ENCODE data around the gene SYT12.

GRCh38 chr11:67023957-67024353 lies 1.0 kb downstream of the SYT12 start:
- TF ChIP-seq, protein P1, sequence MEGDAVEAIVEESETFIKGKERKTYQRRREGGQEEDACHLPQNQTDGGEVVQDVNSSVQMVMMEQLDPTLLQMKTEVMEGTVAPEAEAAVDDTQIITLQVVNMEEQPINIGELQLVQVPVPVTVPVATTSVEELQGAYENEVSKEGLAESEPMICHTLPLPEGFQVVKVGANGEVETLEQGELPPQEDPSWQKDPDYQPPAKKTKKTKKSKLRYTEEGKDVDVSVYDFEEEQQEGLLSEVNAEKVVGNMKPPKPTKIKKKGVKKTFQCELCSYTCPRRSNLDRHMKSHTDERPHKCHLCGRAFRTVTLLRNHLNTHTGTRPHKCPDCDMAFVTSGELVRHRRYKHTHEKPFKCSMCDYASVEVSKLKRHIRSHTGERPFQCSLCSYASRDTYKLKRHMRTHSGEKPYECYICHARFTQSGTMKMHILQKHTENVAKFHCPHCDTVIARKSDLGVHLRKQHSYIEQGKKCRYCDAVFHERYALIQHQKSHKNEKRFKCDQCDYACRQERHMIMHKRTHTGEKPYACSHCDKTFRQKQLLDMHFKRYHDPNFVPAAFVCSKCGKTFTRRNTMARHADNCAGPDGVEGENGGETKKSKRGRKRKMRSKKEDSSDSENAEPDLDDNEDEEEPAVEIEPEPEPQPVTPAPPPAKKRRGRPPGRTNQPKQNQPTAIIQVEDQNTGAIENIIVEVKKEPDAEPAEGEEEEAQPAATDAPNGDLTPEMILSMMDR (IDR thresholded peaks at IDR 0.05): no peak
- TF ChIP-seq MXI1 (IDR thresholded peaks at IDR 0.05; ENCODE audit: low read depth, low read length) (no peak), EP300 (IDR thresholded peaks at IDR 0.05; ENCODE audit: borderline replicate concordance in 1 of 2, low read depth in 1 of 2, low read length in 1 of 2) (no peak), SMC3 (IDR thresholded peaks at IDR 0.05; ENCODE audit: low read depth, low read length) (no peak), EZH2phosphoT487 (IDR thresholded peaks at IDR 0.05; ENCODE audit: borderline replicate concordance, low read depth) (no peak), CHD2 (IDR thresholded peaks at IDR 0.05; ENCODE audit: low read length, partially characterized antibody) (no peak), USF2 (IDR thresholded peaks at IDR 0.05; ENCODE audit: borderline replicate concordance, low read depth, low read length) (no peak), IRF3 (IDR thresholded peaks at IDR 0.05; ENCODE audit: low read depth, low read length) (no peak), POLR2AphosphoS5 (IDR thresholded peaks at IDR 0.05; ENCODE audit: low read depth, low read length) (no peak), RFX5 (IDR thresholded peaks at IDR 0.05; ENCODE audit: low read length) (no peak), GATA2 (CRISPR knock-in tag; IDR thresholded peaks at IDR 0.05) (no peak), MEF2A (IDR thresholded peaks at IDR 0.05; ENCODE audit: borderline replicate concordance, low read depth) (no peak)
- TF ChIP-seq, protein P2, sequence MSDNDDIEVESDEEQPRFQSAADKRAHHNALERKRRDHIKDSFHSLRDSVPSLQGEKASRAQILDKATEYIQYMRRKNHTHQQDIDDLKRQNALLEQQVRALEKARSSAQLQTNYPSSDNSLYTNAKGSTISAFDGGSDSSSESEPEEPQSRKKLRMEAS (IDR thresholded peaks at IDR 0.05; ENCODE audit: low read depth): no peak
